Neural cell (in vitro differentiated cells): Measurements from ENCODE around the gene HOXA3. TPM values are rescaled to one million over a fixed set of nuclear protein-coding genes. Genes with fewer than 3 reads are reported as not detected.
A peak's percentile ranks its signal among the peaks of the same experiment; 100 is the strongest.

ENCODE experiments used
- H2AFZ ChIP-seq: fragments of 200-600, 300-800 bp; sonication (generic), shearing (Covaris generic); 2 replicates; pipeline ENCODE4 v1.6.0; 2014; ENCODE audit warnings: low read depth, mild to moderate bottlenecking, antibody characterized with exemption, low read length, moderate library complexity
- H3F3A ChIP-seq: fragments of 200-600 bp; shearing (Covaris generic); 2 replicates; pipeline ENCODE4 v1.6.1; 2016; ENCODE audit warnings: mild to moderate bottlenecking, moderate library complexity, mixed read lengths, antibody characterized with exemption, low read length; ENCODE audit not compliant: insufficient read depth, poor library complexity, severe bottlenecking
- H3K27ac ChIP-seq: fragments of 200-600, 300-800 bp; sonication (generic), shearing (Covaris generic); 2 replicates; pipeline ENCODE4 v1.5.1; 2014; ENCODE audit warnings: mild to moderate bottlenecking, low read length, moderate library complexity
- H3K27me3 ChIP-seq: fragments of 300-800, 200-600 bp; sonication (generic), shearing (Covaris generic); 2 replicates; pipeline ENCODE4 v1.6.0; 2014; ENCODE audit warnings: mild to moderate bottlenecking, low read depth, low read length, moderate library complexity; ENCODE audit not compliant: insufficient read depth
- H3K36me3 ChIP-seq: fragments of 300-800, 200-600 bp; sonication (generic), shearing (Covaris generic); 2 replicates; pipeline ENCODE4 v1.5.1; 2014; ENCODE audit warnings: mild to moderate bottlenecking, antibody characterized with exemption, low read length, moderate library complexity; ENCODE audit not compliant: insufficient read depth
- H3K4me2 ChIP-seq: fragments of 300-800, 200-600 bp; sonication (generic), shearing (Covaris generic); 2 replicates; pipeline ENCODE4 v1.6.0; 2014; ENCODE audit warnings: mild to moderate bottlenecking, low read length
- H3K4me3 ChIP-seq: fragments of 300-800, 200-600 bp; sonication (generic), shearing (Covaris generic); 2 replicates; pipeline ENCODE4 v1.5.1; 2014; ENCODE audit warnings: mild to moderate bottlenecking, low read length, moderate library complexity
- H3K79me2 ChIP-seq: fragments of 200-600 bp; shearing (Covaris generic); replicated peaks from 2 replicates; pipeline ENCODE4 v1.6.0; 2014; ENCODE audit warnings: mild to moderate bottlenecking, low read length, moderate library complexity; ENCODE audit not compliant: insufficient read depth
- H3K9ac ChIP-seq: fragments of 300-800, 200-600 bp; sonication (generic), shearing (Covaris generic); 2 replicates; pipeline ENCODE4 v1.6.1; 2016; ENCODE audit warnings: mild to moderate bottlenecking, low read length, mixed read lengths
- H3K9me2 ChIP-seq: fragments of 200-600 bp; shearing (Covaris generic); 2 replicates; pipeline ENCODE4 v1.6.1; 2016; ENCODE audit warnings: mild to moderate bottlenecking, low read length, mixed read lengths; ENCODE audit not compliant: insufficient read depth
- H3K9me3 ChIP-seq: fragments of 200-600, 300-800 bp; sonication (generic), shearing (Covaris generic); 2 replicates; pipeline ENCODE4 v1.6.1; 2016; ENCODE audit warnings: mild to moderate bottlenecking, mixed run types, low read length, moderate library complexity, mixed read lengths
- H4K20me1 ChIP-seq: fragments of 200-600 bp; shearing (Covaris generic); 2 replicates; pipeline ENCODE4 v1.6.1; 2016; ENCODE audit warnings: mild to moderate bottlenecking, mixed run types; ENCODE audit not compliant: insufficient read depth
- EP300 ChIP-seq: fragments of 450-650 bp; conservative IDR thresholded peaks from 2 replicates; pipeline ENCODE4 v1.6.1; 2014; ENCODE audit warnings: antibody characterized with exemption, mild to moderate bottlenecking, moderate library complexity; ENCODE audit not compliant: poor library complexity, severe bottlenecking
- EZH2 ChIP-seq: fragments of 200-600, 300-800 bp; shearing (Covaris generic), sonication (generic); IDR thresholded peaks from 2 replicates; pipeline ENCODE4 v1.6.1; 2014; ENCODE audit warnings: antibody characterized with exemption, low read length, borderline replicate concordance, mild to moderate bottlenecking; ENCODE audit not compliant: insufficient read depth, poor library complexity, severe bottlenecking
- MXI1 ChIP-seq: fragments of 450-650 bp; conservative IDR thresholded peaks from 2 replicates; pipeline ENCODE4 v1.6.1; 2014; ENCODE audit warnings: antibody characterized with exemption, mild to moderate bottlenecking; ENCODE audit not compliant: poor library complexity, severe bottlenecking
- POLR2AphosphoS5 ChIP-seq: IDR thresholded peaks from 2 replicates; pipeline ENCODE4 v1.6.1; 2012
- RAD21 ChIP-seq: fragments of 450-650 bp; conservative IDR thresholded peaks from 2 replicates; pipeline ENCODE4 v1.6.1; 2014; ENCODE audit warnings: antibody characterized with exemption, mild to moderate bottlenecking, moderate library complexity
- TAF1 ChIP-seq: IDR thresholded peaks from 2 replicates; pipeline ENCODE4 v1.6.1; 2012; ENCODE audit warnings: low read depth
- polyA plus RNA-seq: library from polyadenylated mRNA; depleted of rRNA; stranded (reverse); fragments of >200 nt; gene quantifications from 2 replicates; pipeline ENCODE4 v1.2.3, GENCODE V29; 2014
- TF ChIP-seq, protein P1 (sequence below): IDR thresholded peaks from 2 replicates; pipeline ENCODE4 v1.6.1; 2012; ENCODE audit warnings: borderline replicate concordance
- TF ChIP-seq, protein P2 (sequence below): fragments of 450-650 bp; IDR thresholded peaks from 2 replicates; pipeline ENCODE4 v1.5.1; 2014; ENCODE audit warnings: antibody characterized with exemption, mild to moderate bottlenecking, moderate library complexity; ENCODE audit not compliant: poor library complexity, severe bottlenecking

The HOXA3 gene
- polyA plus RNA-seq, 1 donor from 2014 or later: not detected

DNA sequence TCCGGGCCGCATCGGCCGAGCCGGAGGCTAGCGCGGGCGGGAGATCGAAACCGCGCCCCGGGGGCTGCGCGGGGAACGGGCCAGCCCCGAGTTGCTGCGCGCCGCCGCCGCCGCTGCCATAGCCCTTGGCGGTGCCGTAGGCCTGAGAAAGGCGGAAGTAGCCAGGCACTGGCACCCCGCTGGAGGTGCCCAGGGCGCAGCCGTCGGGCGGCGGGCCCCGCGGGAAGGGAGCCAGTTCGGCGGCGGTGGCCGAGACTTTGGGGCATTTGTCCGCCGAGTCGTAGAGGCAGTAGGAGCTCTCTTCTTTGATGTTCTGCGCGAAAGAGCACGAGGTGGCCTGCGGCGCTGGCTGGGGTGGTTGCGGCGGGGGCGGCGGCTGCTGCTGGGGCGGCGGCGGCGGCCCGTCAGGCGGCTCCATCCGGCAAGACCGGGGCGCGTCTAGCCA, 21.1 kb upstream of the HOXA3 start:
- H3K9me2 ChIP-seq: no peaks in the 10 kb centered on the region
- H3K9ac ChIP-seq: no peak overlapping the region
- no peak overlapping the region for H3K4me2 ChIP-seq
- H3K27me3 ChIP-seq: peaks cover 100% of the 10 kb centered on the region
- H3K4me3 ChIP-seq: peak overlapping the region; percentile 52
- H3K36me3 ChIP-seq: no peaks in the 10 kb centered on the region
- no peaks in the 10 kb centered on the region for H3K79me2 ChIP-seq
- H2AFZ ChIP-seq: no peak overlapping the region
- no peaks in the 10 kb centered on the region for H4K20me1 ChIP-seq
- TF ChIP-seq POLR2AphosphoS5 (no peak), EZH2 (peak; percentile 29)
- no peaks in the 10 kb centered on the region for H3F3A ChIP-seq
- H3K27ac ChIP-seq: no peak overlapping the region
- H3K9me3 ChIP-seq: peaks cover 7% of the 10 kb centered on the region

DNA sequence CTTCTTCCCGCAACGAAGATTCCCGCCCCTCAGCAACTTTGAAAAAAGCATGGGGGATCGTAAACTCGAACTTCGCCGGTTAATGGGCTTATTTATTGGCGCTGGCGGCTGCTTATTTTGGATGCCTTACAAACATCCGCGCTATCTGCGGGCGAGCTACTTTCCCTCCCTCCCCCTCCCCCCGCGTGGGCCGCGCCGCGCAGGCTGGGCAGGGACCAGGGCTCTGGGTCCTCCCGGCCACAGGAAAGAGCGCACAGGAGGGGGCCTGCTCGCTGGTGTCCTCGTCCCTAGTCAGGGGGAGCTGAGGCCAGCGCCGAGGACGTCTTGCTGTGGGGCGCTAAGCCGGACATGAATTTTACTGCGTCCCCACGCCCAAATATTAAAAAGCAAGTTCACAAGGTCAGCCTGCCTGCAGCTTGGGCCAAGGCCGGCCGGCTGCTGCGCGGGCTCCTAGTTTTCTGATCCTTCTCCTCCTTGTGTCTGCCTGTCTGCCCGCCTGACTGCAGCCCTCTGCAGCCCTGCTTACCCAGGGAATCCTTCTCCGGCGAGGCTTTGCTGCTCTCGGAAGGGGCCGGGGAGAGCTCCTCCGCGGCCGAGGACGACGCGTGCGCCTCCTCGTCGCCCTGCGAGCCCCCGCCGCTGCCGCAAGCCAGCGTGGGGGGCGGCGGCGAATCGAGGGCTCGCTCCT, 20.6 kb upstream of the HOXA3 start:
- no peak for TF ChIP-seq RAD21
- TF ChIP-seq TAF1: no peak
- TF ChIP-seq EP300: no peak
- TF ChIP-seq, protein P1, sequence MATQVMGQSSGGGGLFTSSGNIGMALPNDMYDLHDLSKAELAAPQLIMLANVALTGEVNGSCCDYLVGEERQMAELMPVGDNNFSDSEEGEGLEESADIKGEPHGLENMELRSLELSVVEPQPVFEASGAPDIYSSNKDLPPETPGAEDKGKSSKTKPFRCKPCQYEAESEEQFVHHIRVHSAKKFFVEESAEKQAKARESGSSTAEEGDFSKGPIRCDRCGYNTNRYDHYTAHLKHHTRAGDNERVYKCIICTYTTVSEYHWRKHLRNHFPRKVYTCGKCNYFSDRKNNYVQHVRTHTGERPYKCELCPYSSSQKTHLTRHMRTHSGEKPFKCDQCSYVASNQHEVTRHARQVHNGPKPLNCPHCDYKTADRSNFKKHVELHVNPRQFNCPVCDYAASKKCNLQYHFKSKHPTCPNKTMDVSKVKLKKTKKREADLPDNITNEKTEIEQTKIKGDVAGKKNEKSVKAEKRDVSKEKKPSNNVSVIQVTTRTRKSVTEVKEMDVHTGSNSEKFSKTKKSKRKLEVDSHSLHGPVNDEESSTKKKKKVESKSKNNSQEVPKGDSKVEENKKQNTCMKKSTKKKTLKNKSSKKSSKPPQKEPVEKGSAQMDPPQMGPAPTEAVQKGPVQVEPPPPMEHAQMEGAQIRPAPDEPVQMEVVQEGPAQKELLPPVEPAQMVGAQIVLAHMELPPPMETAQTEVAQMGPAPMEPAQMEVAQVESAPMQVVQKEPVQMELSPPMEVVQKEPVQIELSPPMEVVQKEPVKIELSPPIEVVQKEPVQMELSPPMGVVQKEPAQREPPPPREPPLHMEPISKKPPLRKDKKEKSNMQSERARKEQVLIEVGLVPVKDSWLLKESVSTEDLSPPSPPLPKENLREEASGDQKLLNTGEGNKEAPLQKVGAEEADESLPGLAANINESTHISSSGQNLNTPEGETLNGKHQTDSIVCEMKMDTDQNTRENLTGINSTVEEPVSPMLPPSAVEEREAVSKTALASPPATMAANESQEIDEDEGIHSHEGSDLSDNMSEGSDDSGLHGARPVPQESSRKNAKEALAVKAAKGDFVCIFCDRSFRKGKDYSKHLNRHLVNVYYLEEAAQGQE: no peak
- TF ChIP-seq EZH2: peak; percentile 10
- no peak for TF ChIP-seq MXI1
- TF ChIP-seq, protein P2, sequence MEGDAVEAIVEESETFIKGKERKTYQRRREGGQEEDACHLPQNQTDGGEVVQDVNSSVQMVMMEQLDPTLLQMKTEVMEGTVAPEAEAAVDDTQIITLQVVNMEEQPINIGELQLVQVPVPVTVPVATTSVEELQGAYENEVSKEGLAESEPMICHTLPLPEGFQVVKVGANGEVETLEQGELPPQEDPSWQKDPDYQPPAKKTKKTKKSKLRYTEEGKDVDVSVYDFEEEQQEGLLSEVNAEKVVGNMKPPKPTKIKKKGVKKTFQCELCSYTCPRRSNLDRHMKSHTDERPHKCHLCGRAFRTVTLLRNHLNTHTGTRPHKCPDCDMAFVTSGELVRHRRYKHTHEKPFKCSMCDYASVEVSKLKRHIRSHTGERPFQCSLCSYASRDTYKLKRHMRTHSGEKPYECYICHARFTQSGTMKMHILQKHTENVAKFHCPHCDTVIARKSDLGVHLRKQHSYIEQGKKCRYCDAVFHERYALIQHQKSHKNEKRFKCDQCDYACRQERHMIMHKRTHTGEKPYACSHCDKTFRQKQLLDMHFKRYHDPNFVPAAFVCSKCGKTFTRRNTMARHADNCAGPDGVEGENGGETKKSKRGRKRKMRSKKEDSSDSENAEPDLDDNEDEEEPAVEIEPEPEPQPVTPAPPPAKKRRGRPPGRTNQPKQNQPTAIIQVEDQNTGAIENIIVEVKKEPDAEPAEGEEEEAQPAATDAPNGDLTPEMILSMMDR: no peak
- Histone ChIP-seq H3K36me3 (no peaks in the 10 kb centered on the region), H2AFZ (no peak overlapping the region), H3K9me3 (peaks cover 7% of the 10 kb centered on the region), H3K9ac (no peak overlapping the region), H3K27me3 (peaks cover 100% of the 10 kb centered on the region), H3K9me2 (no peaks in the 10 kb centered on the region), H3K4me2 (no peak overlapping the region), H3K79me2 (no peaks in the 10 kb centered on the region), H3K4me3 (peak overlapping the region; percentile 52), H3F3A (no peaks in the 10 kb centered on the region), H4K20me1 (no peaks in the 10 kb centered on the region), H3K27ac (no peak overlapping the region)
